HCT116 (cell line): ENCODE measurements around the gene NAT9. TPM values are rescaled to one million over a fixed set of nuclear protein-coding genes. Genes with fewer than 3 reads are reported as not detected.
A peak's percentile ranks its signal among the peaks of the same experiment; 100 is the strongest.

Source experiments
- CBX3 ChIP-seq: IDR thresholded peaks from 2 replicates; pipeline ENCODE4 v1.6.1; 2012; ENCODE audit warnings: low read depth
- CEBPB ChIP-seq: IDR thresholded peaks from 2 replicates; pipeline ENCODE4 v1.6.1; 2012; ENCODE audit warnings: low read depth
- EGR1 ChIP-seq: IDR thresholded peaks from 2 replicates; pipeline ENCODE4 v1.6.1; 2012; ENCODE audit warnings: low read depth
- ELF1 ChIP-seq: IDR thresholded peaks from 2 replicates; pipeline ENCODE4 v1.6.1; 2012; ENCODE audit warnings: low read depth, borderline replicate concordance
- EZH2 ChIP-seq: fragments of 200-600 bp; sonication (generic); IDR thresholded peaks from 2 replicates; pipeline ENCODE4 v1.6.1; 2017; ENCODE audit warnings: antibody characterized with exemption, mixed run types
- EZH2phosphoT487 ChIP-seq: fragments of 200-600 bp; IDR thresholded peaks from 2 replicates; pipeline ENCODE4 v1.6.1; 2018; ENCODE audit warnings: antibody characterized with exemption, borderline replicate concordance
- FOSL1 ChIP-seq: IDR thresholded peaks from 2 replicates; pipeline ENCODE4 v1.6.1; 2012; ENCODE audit warnings: low read depth
- JUND ChIP-seq: IDR thresholded peaks from 2 replicates; pipeline ENCODE4 v1.6.1; 2012
- POLR2AphosphoS5 ChIP-seq: IDR thresholded peaks from 2 replicates; pipeline ENCODE4 v1.6.1; 2011; ENCODE audit warnings: mild to moderate bottlenecking, low read depth, low read length, moderate library complexity
- RAD21 ChIP-seq: IDR thresholded peaks from 2 replicates; pipeline ENCODE4 v1.6.1; 2012; ENCODE audit warnings: low read depth, mild to moderate bottlenecking
- SIN3A ChIP-seq: IDR thresholded peaks from 2 replicates; pipeline ENCODE4 v1.6.1; 2012; ENCODE audit warnings: low read depth
- SP1 ChIP-seq: IDR thresholded peaks from 2 replicates; pipeline ENCODE4 v1.6.1; 2012; ENCODE audit warnings: low read depth
- SRF ChIP-seq: IDR thresholded peaks from 2 replicates; pipeline ENCODE4 v1.6.1; 2012; ENCODE audit warnings: low read depth
- TCF7L2 ChIP-seq: IDR thresholded peaks from 2 replicates; pipeline ENCODE4 v1.7.0; 2011; ENCODE audit warnings: borderline replicate concordance, inconsistent platforms; ENCODE audit not compliant: insufficient read depth, insufficient read length; ENCODE audit errors: extremely low read depth
- YY1 ChIP-seq: IDR thresholded peaks from 2 replicates; pipeline ENCODE4 v1.6.1; 2011; ENCODE audit warnings: low read length, low read depth, moderate library complexity, mild to moderate bottlenecking; ENCODE audit not compliant: insufficient replicate concordance; ENCODE audit errors: extremely low read depth
- ZFX ChIP-seq: fragments of 450-650 bp; IDR thresholded peaks from 2 replicates; pipeline ENCODE4 v1.6.1; 2017
- ZNF274 ChIP-seq: fragments of 200-500 bp; sonication (Bioruptor generic); IDR thresholded peaks from 2 replicates; pipeline ENCODE4 v1.6.1; 2014; ENCODE audit warnings: mild to moderate bottlenecking, low read depth, low read length, inconsistent platforms
- total RNA-seq: library from RNA; stranded (reverse); gene quantifications from one replicate; pipeline ENCODE4 v1.2.1, GENCODE V29; 2021; ENCODE audit not compliant: unreplicated experiment
- TF ChIP-seq, protein P1 (sequence below), 3 experiments: fragments of 200-600 bp in 1 of 3; sonication (generic) in 1 of 3; IDR thresholded peaks in 2 of 3; conservative IDR thresholded peaks in 1 of 3; 2 replicates each; pipeline ENCODE4 v1.5.1; 2012 to 2017; ENCODE audit warnings: low read depth in 2 of 3, low read length in 2 of 3, antibody characterized with exemption in 1 of 3, borderline replicate concordance in 1 of 3, control low read depth in 1 of 3, mild to moderate bottlenecking in 1 of 3, mixed read lengths in 1 of 3, mixed run types in 1 of 3, moderate library complexity in 1 of 3; ENCODE audit not compliant: insufficient read depth in 1 of 3

Gene NAT9
- total RNA-seq, 1 experiment from 2014 or later, result 88.7 TPM

DNA sequence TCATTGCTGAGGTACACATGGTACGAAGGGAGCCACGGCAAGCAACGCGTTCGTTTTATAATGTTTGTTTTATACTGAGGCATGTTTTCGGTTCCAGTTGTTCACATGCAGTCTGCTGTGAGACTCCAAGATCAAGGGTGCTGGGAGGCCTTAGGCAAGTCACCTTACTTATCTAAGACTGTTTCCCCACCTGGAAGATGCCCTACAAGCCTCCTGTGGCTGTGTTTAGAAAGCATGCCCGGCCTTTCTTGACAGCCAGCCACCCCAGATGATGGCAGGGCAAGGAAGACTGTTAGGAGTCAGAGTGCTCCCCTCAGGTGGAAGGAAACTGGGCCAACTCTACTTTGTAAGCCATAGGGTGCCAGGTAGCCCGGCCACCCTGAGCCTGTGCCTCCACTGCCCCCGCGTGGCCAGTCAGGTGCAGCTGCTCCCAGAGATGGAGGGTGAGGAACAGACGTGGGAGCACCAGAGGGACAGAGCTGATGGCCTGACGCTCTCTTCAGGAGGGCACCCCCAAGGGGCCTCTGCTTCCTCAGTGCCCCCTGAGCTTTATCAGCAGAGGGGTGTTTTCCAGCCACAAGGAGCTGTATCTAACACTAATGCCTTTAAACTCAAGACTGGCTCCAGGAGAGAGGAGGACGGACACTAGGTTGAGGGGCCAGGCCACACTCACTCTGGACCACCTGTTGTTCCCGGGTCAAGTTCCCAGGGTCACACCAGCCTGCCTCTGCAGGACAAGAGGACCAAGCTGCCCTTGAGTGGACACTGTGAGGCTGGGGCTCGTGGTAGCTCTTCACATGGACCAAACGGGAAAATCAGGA, 5.4 kb downstream of the NAT9 start (continued):
- TF ChIP-seq SP1 (no peak), TCF7L2 (no peak), SRF (no peak), ELF1 (no peak), ZNF274 (no peak), EZH2phosphoT487 (no peak), CEBPB (no peak), SIN3A (no peak), RAD21 (peak; percentile 95), JUND (no peak), EZH2 (no peak), EGR1 (no peak), CBX3 (no peak), POLR2AphosphoS5 (0 out of 2 replicates have a peak, but pooled peaks have one; percentile 54), YY1 (peak; percentile 40), ZFX (no peak), FOSL1 (no peak)
- TF ChIP-seq, protein P1, sequence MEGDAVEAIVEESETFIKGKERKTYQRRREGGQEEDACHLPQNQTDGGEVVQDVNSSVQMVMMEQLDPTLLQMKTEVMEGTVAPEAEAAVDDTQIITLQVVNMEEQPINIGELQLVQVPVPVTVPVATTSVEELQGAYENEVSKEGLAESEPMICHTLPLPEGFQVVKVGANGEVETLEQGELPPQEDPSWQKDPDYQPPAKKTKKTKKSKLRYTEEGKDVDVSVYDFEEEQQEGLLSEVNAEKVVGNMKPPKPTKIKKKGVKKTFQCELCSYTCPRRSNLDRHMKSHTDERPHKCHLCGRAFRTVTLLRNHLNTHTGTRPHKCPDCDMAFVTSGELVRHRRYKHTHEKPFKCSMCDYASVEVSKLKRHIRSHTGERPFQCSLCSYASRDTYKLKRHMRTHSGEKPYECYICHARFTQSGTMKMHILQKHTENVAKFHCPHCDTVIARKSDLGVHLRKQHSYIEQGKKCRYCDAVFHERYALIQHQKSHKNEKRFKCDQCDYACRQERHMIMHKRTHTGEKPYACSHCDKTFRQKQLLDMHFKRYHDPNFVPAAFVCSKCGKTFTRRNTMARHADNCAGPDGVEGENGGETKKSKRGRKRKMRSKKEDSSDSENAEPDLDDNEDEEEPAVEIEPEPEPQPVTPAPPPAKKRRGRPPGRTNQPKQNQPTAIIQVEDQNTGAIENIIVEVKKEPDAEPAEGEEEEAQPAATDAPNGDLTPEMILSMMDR (IDR thresholded peaks at IDR 0.05 in 2 of 3, conservative IDR thresholded peaks at IDR 0.05 in 1 of 3; ENCODE audit: borderline replicate concordance in 1 of 3, insufficient read depth in 1 of 3, low read depth in 2 of 3, low read length in 2 of 3), result peak; percentile 94 to 98 (median 95)
